Activated naive CD8-positive, alpha-beta T cell treated with anti-CD3 and anti-CD28 coated beads, Interleukin-2, amount 50 U/mL, for 16 hours (primary cell): ENCODE data around the gene CFAP46.

Experiments
- DNase-seq: peaks from one replicate; pipeline ENCODE4 v3.0.0-alpha.2; 2020; ENCODE audit warnings: low read depth, low spot score

The CFAP46 gene

DNA sequence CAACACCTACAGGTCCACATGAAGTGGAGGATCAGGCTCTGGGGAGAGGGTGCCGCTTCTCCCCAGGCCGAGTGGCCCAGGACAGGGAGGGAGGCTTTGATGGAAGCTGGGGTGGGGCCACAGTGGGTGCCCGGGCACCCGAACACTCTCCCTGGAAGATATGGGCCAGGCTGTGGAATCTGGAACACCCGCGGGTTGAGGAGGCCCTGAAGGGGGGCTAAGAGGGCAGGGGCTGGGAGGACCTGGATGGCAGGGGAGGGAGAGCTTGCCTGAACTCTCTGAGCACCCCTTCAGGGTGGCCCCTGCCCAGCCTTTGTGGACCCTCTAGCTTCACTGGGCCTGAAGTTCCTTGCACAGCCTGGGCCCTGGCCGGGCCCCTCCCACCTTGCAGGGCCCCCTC, 151.9 kb downstream of the CFAP46 start:
- no peak for DNase-seq

DNA sequence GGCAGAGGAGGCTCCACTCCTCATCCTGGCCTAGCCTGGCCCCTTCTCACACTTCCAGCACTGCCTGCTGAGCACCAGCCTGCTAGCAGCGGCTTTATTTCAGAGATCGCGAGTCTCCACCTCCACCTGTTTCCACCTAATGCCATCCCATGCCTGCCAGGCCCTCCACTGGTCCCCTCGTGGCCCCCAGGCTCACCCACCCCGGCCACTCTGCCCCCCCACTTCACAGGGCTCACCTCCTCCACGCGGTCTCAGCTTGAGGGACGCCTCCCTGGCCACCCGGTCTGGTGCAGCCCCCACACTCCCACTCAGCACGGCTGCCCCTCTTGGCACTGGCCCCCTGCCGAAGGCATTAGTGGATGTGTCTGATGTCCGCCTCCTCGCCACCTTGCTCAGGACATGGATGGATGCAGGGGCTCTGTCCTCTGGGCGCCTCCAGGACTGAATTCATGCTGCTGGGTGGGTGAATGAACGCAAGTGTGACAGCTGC, 152.7 kb downstream of the CFAP46 start:
- no peak for DNase-seq

DNA sequence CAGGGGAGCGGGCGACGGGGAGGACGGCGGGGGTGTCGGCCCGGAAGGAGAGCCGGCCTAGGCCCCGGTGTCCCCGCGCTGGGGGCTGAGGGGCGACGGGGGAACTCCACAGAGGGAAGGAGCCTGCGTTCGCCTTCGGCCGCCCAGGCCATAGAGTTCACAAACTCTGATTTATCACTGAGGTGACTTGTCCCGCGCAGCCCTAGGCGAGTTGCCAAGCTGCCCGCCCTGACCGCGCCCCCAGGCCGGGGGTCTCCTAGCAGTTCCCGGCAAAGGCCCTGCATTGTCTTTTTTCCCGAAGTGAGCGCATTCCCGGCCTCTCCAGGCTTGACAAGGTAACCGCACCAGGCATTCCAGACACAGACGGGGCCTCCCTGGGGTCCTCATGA, 153.5 kb downstream of the CFAP46 start:
- DNase-seq: no peak

DNA sequence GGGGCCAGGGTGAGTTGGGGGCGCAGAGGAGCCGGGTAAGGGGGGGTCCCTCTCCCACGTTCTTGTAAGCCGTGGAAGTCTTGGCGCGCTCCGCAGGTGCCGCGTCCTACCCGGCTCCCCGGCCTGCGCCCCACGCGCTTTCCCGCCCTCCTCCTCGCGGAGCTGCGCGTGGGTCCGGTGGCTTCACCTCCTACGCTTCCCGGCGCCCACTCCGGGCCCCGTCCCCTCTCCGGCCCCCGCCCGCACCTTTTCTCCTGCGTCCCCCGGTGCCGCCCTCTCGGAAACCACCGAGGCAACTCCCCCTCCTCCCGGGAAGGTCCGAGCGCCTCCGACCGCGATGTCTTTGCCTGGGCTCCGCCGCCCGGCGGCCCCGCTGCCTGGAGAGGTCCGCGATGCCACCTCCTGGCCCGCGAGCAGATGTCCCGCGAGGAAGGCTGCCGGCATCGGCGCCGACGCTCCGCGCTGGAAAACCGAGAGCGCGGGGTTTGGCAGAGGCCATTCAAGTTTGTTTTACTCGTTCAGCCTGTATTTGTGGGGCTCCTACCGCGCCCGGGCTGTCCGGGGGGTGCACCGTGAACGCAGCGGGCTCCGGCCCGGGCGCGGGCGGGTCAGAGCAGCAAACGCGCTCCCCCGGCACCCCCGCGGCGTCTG, 154.1 kb downstream of the CFAP46 start:
- no peak for DNase-seq

DNA sequence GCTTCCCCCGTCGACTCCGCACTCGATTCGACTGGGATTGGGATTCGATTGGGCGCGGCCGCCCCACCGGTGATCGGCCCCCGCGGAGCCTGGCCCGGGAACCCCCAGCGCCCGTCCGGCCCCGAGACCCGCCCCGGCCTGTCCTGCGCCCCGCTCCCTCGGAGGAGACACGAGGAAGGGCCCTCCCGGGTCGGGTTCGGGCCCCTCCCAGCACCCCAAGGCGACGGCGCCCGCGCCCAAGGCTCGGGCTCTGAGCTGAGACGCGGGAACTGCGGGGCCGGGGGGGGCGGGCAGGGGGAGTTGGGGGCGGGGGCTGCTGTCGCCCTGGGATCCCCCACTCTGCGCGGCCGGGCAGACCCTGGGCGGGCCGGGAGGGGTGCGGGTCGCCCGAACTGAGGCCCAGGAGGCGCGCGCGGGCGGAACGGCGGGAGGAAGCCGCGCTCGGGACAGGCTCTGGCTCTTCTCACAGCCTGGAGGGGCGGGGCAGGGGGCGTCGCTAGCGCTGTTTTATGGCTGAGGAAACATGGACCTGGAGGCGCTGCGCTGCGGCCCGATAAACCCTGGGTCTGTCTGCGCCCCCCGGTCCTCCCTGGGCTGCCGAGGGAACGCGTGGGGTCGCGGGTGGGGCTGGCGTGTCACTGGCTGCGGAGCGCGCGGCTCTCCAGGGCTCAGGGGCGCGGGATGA, 154.7 kb downstream of the CFAP46 start:
- DNase-seq: no peak

DNA sequence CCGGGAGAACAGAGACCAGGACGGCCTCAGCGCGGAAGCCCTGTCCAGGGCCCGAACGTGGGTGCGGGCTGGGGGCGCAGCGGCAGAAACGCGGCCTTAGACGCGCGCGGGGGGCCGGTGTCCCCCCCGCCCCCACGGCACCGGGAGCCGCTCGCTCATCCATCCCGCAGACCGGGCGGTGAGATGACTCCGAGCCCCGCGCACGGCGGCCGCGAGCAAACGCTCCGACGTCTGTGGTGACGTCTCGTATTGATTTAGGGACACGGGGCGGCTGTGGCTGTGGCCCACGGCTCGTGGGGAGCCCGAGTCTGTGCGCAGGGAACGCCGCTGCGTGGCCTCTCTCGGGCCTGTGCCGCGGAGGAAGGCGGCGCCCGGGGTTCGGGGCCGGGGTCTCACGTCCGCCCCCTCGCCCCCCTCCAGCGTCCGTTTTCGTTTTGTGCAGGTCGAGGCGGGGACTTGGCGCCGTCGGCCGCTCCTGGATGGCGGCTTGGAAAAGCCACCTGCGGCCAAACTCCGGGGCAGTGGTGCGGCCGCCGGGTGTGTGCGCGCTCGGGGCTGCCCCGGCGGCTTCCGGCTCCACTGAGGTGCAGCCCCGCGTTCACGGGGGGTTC, 155.4 kb downstream of the CFAP46 start:
- DNase-seq: no peak

DNA sequence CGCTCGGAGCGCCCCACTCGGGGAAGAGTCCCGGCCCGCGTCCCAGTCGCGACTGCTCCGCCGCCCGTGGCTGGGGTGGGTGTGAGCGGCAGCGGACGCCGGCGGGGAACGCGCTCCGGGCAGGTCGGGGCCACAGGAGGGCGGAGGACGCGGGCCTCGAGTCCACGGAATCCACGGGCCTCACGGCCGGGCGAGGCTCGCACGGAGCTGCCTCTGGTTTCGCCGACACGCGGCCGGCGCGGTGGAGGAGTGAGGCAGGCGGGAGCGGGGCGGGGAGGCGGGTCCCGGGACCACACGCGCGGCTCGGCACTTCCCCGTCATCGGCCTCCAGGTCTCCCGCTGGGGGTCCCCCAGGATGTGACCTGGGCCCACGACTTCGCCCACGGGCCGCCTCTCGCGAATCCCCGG, 155.9 kb downstream of the CFAP46 start:
- no peak for DNase-seq

DNA sequence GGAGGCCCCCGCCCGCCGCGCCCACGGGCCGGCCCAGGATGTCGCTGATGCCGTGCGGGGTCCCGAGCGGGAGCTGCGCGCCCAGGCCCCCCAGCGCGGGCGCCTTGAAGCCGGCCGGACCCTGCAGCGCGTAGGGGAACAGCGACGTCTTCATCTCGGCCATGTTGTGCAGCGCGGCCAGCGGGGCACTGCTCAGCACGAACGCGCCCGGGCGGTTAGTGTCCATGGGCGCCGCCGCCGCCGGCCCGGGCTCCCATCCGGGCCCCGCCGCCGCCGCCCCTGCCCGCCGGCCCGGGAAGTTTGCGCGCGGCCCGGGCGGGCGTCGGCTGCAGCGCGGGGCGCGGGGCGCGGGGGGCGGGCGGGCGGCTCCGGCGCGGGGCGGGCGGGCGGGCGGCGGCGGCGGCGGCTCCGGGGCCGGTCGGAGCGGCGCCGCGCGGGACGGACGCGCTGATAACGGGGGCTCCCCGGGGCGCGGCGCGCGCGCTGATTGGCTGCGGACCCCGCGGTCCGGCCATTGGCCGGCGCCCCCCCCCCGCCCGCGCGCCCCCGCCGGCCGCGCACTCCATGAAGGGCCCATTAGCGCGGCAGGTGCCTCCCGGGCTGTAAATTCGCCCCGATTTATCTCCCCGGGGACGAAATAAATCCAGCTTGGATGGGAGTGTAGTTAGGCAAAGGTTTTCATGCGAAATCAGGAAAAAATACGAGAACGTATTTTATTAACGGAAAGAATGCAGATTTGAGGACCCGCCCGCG, 156.5 kb downstream of the CFAP46 start, which contains the start of gene NKX6-2:
Gene NKX6-2, minus strand, starts transcription at position 425 of the 753 bp plus-strand sequence. Its CDS starts 199 bp downstream, at position 226.
- DNase-seq: no peak

DNA sequence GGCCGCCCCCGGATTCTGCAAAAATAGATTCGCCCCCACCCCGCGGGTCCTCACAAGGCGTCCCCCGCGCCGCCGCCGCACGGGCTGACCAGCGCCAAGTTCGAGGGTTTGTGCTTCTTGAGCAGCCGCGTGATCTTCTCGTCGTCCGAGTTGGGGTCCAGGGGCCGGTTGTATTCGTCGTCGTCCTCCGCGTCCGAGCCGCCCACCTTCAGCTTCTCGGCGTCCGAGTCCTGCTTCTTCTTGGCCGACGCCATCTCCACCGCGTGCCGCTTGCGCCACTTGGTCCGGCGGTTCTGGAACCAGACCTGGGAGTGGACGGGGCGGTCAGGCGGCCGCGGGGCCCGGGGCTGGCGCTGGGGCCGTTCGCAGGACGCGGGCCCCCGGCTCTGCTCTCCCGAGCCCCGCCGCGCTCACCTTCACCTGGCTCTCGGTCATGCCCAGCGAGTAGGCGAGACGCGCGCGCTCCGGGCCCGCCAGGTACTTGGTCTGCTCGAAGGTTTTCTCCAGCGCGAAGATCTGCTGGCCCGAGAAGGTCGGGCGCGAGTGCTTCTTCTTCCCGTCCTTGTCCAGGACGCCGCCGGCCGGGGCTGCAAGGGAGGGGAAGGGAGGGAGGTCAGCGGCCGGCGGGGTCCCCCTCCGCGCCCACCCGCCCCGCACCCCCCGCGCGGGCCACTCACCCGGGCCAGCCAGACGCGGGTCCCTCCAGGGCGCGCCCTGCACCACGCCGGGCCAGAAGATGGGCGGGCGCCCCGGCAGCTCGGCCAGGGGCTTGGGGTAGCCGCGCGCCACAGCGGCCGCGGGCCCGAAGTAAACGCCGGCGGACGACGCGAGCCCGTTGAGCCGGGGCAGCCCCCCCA, 157.3 kb downstream of the CFAP46 start:
- DNase-seq: no peak

DNA sequence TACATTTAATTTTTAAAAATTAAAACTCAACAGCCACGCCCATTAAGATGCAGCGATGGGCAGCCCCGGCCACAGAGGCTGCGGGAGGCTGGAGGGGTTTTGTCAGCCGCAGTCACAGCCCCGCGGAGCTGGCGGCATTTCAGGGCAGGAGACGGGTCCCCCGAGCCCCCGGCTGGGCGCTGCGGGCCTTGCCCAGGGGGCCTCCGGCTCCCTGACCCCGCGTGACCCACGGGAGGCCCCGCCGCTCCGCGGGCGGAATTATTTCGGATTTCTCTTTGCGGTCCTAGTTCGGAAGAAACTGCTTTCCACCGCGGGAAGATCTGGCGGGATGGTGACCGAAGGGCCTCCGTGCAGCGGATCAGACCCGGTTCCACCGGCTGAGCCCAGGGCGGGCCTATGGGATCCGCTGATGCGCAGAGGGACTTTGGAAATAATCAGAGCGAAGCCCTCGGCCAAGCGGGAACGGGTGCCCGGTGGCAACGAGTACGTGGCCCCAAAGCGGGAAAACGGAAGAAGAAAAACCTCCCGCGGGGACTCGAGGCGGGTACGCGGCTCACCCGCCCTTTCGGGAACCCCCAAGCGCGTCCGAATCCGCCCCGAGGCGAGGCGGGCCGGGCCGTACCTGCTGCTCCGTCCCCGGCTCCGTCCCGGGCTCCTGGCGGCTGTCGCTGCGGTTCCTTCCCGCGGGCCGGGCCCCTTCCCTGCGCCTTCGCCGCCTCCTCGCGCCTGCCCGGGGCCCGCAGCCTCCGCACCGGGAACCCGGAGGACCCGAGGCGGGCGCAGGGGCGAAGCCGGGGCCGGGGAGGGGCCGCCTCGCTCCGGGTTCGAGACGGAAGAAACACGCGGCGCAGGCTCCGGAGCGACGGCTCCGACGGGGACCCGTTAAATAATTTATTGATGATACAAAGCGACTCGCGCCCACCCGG, 158.2 kb downstream of the CFAP46 start:
- no peak for DNase-seq

DNA sequence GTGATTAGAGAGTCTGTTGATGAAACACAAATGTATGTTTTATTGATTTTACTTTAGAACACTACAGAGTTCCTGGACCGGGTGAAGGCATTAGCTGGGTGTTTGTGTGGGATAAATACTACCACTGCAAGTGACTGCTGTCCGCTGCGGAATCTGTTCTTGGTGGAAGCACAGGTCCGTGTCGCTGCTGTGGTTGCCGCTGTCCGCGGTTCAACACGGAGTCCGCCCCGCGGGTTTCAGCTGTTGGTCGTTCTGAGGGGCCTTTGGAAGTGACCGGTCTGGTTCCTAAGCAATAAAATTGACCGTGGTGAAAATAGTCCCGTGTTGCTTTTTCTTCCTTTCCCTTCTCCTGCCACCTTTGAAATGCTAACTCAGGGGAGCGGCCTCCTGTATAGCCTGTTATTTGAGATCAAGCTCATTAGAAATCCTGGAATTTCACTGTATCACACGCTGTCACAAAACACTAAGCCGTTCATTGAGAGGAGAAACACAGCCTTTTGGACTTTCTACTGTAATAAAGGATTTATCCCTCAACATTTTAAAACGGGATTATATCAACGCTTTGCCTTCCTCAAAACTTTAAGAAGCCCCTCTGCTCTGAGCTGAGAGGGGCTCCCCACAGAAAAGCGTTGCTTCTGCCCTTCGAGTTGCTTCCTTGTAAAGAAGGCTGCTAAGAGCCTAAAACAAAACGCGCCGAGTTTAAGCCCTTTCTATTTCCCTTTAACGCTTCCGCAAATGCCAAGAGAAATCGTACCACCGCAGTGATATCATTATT, 159.0 kb downstream of the CFAP46 start:
- no peak for DNase-seq

DNA sequence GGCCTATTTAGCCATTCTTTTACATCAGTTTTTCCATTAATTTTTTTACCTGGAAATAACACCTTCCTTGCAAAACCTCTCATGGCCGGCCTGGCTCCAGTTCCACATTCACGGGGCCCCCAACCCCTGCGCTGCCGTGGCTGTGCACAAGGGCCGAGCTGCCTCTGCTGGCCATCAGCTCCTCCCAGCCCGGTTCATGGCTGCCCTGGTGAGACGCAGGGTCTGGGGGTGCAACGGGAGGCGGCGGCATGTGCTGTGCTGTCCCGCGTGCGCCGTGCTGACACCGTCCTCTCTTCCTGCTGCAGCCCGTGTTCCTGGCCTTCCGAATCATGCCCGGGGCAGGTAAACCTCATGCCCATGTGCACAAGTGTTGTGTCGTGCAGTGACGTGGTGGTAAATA, 160.8 kb downstream of the CFAP46 start:
- DNase-seq: no peak

DNA sequence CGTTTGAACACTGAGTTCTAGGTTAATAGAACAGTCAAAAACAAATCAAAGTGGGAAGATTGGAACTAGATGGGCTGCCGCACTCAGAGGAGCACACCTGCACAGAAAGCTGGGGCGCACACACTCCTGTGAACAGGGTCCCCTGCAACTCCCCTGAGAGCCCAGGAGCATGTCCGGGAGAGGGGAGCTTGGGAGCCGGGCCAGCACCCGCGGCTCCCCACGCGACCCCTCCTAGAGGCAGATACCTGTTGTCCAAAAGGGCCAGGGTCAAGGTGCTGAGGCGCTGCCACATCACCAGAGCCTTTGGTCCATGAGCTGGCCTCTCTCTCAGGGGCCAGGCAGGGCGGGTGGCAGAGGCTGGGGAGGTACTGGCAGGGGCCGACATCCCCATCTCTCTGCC, 162.0 kb downstream of the CFAP46 start:
- DNase-seq: no peak

DNA sequence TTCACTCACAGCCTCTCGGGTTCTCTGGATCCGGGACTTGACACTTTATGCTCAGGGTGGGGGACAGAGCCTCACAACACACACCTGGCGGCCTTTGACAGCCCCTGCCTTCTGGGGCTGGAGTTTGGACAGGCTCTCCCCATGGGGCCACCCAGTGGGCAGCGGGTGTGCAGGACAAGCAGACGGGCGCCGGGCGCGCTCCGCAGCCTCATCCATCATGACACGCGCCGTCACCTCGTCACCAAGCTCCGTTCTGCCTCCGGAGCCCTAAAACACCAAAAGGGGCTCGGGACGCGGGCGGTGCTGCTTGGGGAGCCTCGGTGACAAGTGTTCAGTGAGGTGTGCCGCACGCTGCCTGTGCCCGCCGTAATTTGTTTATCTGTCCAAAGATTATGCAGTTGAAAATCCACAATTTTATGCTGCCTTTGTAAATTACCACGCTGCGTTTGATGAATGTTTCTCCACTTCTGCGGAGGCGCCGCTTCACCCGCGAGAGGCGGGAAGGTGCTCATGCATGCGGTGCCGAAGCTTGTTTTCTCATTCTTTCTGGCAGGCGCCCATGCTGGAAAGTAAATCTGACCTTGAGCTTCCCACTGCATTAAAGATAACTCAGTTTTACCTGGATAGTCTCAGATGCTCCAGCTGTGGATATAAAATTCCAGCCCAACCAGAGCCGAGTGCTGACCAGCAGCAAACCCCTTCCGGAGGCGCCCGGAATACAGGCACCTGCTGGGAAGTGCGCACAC, 162.6 kb downstream of the CFAP46 start:
- no peak for DNase-seq

DNA sequence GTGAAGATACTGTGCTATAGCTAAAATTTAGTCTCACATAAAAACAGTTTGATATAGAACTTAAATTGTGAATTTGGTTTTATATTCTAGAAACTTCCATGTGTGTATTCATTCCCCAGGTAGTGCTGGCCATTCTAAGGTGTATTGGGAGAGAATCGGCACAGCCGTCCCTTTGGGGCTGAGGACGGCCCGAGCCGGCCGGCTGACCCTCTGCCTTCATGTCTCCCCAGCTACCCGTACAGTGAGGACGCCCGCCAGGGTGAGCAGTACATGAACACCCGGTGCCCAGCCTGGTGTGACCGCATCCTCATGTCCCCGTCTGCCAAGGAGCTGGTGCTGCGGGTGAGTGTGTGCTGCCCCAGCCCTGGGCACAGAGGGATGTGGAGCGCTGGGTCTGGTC, 164.9 kb downstream of the CFAP46 start:
- DNase-seq: no peak

DNA sequence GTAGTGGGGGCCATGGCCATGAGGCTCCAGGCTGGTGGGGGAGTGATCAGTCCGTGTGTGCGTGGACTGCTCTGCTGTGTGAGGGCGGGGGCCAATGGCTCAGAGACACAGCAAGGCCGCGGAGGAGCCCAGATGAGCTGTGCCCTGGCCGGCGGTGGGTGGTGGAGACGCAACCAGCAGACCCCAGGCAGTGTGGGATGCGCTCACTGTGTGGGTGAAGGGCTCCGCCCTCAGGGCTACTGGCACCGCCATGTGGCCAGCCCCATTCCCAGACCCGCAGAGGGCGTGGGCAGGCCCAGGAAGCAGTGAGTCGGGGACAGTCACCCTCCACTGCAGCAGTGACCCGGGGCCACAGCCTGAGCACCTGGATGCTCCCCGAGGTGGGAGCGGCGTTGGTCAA, 165.5 kb downstream of the CFAP46 start:
- DNase-seq: no peak

DNA sequence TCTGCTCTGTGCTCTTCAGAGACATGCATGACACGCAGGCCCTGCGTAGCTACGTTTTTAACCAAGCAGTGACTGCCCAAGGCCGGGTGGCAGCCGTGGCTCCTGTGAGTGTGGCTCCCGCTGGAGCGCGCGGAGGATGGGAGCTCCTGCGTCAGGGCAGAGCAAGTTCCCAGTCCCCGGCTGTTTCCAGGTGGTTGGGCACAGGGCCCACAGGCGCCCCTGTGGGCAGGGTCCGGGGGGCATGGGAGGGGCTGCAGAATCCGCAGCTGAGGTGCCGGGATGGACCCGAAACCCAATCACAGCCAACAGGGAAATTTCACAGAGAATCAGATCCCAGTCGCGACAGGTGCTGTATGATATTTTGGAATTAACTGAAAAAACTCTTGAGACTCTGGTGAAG, 166.2 kb downstream of the CFAP46 start:
- no peak for DNase-seq
